Renal cortex interstitium (tissue), 11 donors: ENCODE results near the gene CHAF1A. TPM values are rescaled to one million over a fixed set of nuclear protein-coding genes. Genes with fewer than 3 reads are reported as not detected.

ENCODE experiments used
- DNase-seq, 11 donors: peaks; one replicate each; pipeline ENCODE4 v3.0.0-alpha.2; 2013; ENCODE audit warnings: low read depth in 9 of 11, low spot score in 4 of 11; ENCODE audit errors: extremely low read depth in 1 of 11
- polyA plus RNA-seq, 3 donors: library from polyadenylated mRNA; unstranded; fragments of 120-200 nt; gene quantifications; one replicate each; pipeline ENCODE4 v1.2.1, GENCODE V29; 2013; ENCODE audit not compliant: insufficient read length in 3 of 3

The CHAF1A gene
- polyA plus RNA-seq, 3 donors: 20.5 to 27.9 (median 24.2) TPM

DNA sequence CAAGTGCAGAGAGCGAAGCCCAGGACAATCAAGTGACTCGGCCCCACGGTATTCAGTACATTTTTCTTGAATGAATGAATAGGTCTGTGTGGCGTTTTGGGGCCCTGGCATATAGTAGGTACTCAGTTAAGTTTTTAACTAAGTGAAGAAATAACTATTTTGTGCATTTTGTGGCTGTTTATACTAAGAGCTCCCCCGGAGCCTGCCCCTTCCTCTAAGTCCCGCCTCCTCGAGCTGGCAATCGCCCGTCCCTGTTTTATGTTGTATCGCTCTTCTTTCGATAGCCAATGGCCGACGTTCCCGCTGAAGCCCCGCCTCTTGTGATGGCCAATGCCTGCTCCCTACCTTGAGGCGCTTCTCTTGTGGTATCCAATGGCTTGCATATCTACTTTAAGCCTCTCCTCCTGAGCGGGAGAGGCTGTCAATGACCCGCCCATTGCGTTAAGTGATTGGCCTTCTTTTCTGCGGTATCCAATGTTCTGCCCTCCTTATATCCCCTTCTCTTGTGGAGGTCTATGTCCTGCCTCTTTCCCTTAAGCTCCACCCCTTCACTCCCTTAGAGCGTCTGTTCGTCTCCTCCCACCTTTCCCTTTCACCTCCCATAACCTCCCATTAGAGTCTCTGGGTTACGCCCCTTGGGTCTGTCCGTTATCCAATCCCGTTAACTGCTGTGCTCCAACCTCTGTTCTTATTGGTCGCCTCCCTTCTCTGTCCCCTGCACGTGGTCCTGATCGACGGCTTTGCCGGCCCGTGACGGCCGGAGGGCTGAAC lies 69.1 kb downstream of the CHAF1A start:
- DNase-seq: peak; percentile 99 to 100 (median 100)

DNA sequence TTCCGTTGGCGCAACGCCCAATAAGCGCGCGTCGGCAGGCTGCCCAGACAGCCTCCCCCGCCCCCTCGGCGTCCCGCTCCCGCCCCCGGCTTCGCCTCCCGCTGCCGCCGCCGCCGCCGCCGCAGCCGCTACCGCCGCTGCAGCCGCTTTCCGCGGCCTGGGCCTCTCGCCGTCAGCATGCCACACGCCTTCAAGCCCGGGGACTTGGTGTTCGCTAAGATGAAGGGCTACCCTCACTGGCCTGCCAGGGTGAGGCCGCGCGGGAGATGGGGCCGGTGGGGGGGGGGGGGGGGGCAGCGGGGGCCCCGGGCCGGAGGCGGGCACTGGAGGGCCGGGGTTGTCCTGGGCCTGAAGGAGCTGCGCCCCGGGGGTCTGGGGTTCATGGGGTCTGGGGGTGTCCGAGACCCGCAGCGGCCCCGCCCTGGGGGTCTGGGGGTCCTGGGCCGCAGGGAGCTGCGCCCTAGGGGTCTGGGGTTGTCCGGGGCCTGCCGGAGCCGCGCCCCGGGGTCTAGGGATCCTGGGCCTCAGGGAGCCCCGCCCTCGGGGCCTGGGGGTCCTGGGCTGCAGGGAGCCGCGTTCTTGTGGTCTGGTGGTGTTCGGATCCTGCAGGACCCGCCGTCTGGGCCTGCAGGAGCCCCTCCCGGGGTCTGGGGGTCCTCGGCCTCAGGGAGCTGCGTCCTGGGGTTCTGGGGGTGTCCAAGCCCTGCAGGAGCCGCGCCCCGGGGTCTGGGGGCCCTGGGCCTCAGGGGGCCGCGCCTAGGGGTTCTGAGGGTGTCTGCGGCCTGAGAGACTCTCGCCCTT lies 69.9 kb downstream of the CHAF1A start, which contains the start of gene HDGFL2:
Gene HDGFL2 (plus strand): TSS at position 124 of the 801 bp plus-strand sequence. CDS start 54 bp downstream, at position 178.
- no peak for DNase-seq

GRCh38 chr19:4473011-4473762 lies 70.7 kb downstream of the CHAF1A start:
- no peak for DNase-seq

DNA sequence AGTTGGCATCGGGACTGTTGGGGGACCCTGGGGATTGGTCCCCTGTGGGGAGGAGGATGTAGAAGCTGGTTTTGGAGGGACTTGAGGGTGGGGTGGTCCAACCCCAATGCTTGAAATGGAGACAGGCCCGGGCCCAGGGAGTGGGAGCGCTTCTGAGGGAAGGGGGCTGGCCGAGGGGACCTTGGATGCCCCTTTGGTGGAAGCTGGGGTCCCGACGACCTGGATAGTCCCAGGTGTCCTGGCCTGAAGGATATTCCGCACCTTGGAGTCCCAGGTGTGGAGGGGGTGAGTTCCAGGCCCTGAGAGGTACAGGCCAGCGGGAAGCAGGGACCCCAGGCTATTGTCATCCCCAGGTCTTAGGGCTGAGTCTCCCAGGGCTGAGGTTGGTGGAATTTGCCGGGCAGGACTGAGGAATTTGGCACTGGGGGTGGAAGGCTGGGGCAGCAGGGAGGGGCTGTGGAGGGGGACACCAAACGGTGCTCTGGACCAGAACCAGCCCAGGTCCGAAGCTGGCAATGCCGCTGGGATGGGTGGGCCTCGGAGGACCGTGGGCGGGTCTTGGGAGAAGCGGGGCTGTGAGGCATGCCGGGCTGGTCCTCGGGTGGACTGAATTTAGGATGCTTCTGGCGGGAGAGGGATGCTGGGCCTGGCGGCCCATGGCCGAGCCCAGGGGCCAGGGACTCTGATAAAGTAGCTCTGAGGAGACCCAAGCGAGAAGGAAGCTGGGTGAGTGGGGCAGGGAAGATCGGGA lies 71.5 kb downstream of the CHAF1A start:
- no peak for DNase-seq

DNA sequence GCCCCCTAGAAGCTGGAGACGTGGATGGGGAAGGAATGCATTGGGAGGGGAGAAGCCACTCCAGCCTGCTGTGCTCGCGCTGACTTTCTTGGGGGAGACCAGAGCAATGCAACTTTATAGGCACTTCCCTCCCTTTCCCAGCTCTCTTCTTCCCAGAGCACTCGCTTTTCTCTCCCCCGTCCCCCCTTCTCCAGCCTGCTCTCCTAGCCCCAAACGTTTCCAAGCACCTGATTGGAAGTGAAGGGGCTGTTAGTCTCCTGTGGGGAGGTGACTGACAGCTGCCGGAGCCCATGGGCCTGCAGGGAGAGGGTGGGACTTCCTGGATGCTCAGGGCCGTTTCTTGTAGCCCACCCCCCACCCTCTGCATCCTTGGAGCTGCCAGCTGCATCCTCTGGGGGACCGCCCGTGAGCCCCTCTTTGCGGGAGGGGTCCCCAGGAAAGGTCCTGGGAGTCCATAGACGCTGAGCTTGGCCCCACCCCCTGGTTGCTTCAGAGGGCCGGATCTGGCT lies 72.1 kb downstream of the CHAF1A start:
- peak in 7 of 11 donors; percentile 43 to 62 (median 53) for DNase-seq

DNA sequence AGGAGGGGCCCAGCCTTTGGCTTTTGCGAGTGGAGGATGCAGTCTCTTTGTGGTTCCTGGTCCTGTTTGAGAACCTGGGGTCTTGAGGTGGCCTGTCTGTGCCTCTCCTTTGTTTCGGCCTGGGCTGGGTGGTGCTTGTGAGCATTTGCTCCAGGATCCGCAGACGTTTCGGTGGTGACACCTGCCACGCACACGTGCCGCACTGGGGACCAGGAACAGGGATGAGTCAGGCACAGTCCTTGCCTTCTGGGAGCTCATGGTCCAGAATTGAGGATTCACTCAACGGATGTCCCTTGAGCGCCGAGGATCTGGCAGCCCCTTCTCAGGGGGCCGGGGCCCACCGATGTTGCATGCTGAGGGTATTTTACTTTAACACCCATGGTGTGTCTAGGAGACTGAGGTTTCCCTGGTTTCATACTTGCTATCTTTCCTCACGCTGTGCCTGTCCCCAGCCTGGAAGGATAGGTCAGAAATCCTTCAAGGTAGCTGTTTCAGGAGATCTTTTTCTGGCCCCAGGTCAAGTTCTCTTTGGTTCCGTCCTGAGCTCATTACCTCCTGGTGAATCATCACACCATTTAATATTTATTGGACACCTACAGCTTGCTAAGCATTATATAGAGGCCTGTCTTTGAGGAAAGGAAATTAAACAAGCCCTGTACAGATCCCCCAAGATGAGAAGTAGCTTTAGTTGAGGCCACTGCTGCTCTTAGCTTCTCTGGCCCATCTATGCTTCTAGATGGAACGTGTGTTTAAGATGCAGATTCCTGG lies 74.8 kb downstream of the CHAF1A start:
- DNase-seq: no peak

DNA sequence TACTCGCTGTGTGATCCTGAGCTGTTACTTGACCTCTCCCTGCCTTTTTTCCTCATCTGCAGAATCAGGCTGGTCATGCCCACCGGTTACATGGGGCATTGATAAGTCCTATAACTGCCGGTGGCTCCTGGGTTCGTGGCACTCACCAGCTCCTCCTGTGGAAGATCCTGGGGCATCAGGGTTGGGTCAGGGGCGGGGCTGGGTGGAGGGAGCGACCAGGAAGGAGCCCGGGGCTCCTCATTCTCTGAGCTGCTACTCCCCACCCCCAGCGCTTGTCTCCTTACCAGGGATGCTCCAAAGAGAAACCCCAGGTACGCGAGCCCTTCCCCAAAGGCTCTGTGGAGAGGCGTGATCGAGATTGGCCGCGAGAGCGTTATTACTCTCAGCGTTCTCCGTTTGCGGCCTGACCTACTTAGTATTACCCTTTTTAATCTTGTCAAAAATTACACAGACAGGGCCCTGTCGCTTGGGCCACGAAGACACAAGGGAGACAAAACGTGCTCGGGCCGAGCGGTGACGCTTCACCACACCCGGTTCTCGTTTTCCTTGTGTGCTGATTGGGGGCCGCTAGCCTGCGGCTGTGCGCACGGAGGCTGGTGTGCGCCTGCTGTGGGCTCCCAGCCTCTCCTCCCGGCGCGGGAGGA lies 80.4 kb downstream of the CHAF1A start:
- no peak for DNase-seq

GRCh38 chr19:4483385-4483784 lies 80.9 kb downstream of the CHAF1A start:
- no peak for DNase-seq

DNA sequence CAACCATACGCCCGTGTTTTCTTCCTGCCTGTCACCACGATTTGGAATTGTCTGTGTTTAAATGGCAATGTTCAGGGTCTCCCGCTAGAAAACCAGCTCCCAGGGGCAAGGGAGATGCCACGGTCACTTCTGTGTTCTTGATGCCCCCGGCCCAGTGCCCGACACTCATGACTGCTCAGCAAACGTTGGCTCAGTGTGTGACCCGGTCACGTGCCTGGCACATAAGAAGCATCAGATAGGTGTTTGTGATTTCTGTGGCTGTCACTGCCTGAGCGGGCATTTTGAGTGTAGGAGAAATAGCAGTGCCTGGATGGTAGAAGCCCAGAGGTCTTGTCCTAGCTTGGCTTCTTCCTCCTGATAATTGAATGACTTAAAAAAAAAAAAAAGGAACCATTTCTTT lies 85.1 kb downstream of the CHAF1A start:
- DNase-seq: no peak

GRCh38 chr19:4488496-4488895 lies 86.1 kb downstream of the CHAF1A start:
- DNase-seq: no peak

- no peak for DNase-seq
Observed at GRCh38 chr19:4491446-4491845, 89.0 kb downstream of the CHAF1A start.

DNA sequence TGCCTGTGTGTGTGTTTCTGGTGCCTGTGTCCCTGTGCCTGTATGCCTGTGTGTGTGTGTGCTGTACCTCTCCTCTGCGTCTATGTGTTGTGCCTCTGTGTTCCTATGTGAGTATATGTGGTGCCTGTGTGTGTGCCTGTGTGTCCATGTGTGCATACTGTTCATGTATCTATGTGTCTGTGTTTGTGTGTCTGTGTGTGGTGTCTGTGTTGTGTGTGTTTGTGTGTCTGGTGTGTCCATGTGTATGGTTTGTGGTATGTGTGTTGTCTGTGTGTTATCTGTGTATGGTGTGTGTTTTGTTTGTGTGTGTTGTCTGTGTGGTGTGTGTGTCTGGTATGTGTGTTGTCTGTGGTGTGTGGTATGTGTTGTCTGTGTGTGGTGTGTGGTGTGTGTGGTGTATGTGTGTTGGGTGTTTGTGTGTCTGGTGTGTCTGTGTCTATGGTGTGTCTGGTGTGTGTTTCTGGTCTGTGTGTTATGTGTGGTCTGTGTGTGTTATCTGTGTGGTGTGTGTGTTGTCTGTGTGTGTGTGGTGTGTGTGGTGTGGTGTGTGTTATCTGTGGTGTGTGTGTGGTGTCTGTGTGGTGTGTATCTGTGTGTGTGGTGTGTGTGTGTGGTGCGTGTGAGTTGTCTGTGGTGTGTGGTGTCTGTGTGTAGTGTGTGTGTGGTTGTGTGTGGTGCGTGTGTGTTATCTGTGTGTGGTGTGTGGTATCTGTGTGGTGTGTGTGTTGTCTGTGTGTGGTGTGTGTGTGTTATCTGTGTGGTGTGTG lies 90.1 kb downstream of the CHAF1A start:
- no peak for DNase-seq

Other genes with a start within 250 kb of the CHAF1A start
- 1 to 10 TPM in 1 of 3 donors, under 1 TPM in 2; 0.56 to 1.2 (median 0.95) TPM for gene CREB3L3, start 249.0 kb upstream of the CHAF1A start, polyA plus RNA-seq
- gene SIRT6, start 220.1 kb upstream of the CHAF1A start, polyA plus RNA-seq: 10 to 100 TPM; 17.1 to 28.6 (median 21.7) TPM
- gene ANKRD24, start 220.0 kb upstream of the CHAF1A start, polyA plus RNA-seq: 1 to 10 TPM in 2 of 3 donors, under 1 TPM in 1; 0.79 to 2.3 (median 1.1) TPM
- under 1 TPM; 0.36 to 0.82 (median 0.54) TPM for gene EBI3, start 173.1 kb upstream of the CHAF1A start, polyA plus RNA-seq
- gene YJU2, start 155.6 kb upstream of the CHAF1A start, polyA plus RNA-seq: 10 to 100 TPM; 19.5 to 26.6 (median 21.4) TPM
- gene SHD, start 123.4 kb upstream of the CHAF1A start, polyA plus RNA-seq: 1 to 10 TPM; 1.5 to 3.5 (median 3.0) TPM
- gene TMIGD2, start 100.3 kb upstream of the CHAF1A start, polyA plus RNA-seq: under 1 TPM; 0.22 to 0.39 (median 0.38) TPM
- gene FSD1, start 98.0 kb upstream of the CHAF1A start, polyA plus RNA-seq: 1 to 10 TPM; 5.6 to 8.7 (median 6.9) TPM
- gene STAP2, start 63.8 kb upstream of the CHAF1A start, polyA plus RNA-seq: 10 to 100 TPM; 23.8 to 37.6 (median 28.7) TPM
- gene MPND, start 59.1 kb upstream of the CHAF1A start, polyA plus RNA-seq: 10 to 100 TPM; 21.3 to 31.4 (median 26.0) TPM
- gene SH3GL1, start 2.1 kb upstream of the CHAF1A start, polyA plus RNA-seq: 10 to 100 TPM; 54.5 to 80.5 (median 73.3) TPM
- gene UBXN6, start 55.2 kb downstream of the CHAF1A start, polyA plus RNA-seq: 100 to 1,000 TPM in 1 of 3 donors, 10 to 100 TPM in 2; 84.9 to 107 (median 99.6) TPM
- 10 to 100 TPM; 54.9 to 90.9 (median 85.5) TPM for gene HDGFL2, start 69.7 kb downstream of the CHAF1A start, polyA plus RNA-seq
- gene PLIN4, start 115.8 kb downstream of the CHAF1A start, polyA plus RNA-seq: 1 to 10 TPM in 2 of 3 donors, under 1 TPM in 1; 0.70 to 1.5 (median 1.5) TPM
- gene PLIN5, start 132.6 kb downstream of the CHAF1A start, polyA plus RNA-seq: 1 to 10 TPM; 2.1 to 8.2 (median 3.9) TPM
- gene LRG1, start 137.4 kb downstream of the CHAF1A start, polyA plus RNA-seq: under 1 TPM; 0.64 to 0.75 (median 0.65) TPM
- 1 to 10 TPM; 1.6 to 3.7 (median 3.2) TPM for gene SEMA6B, start 157.0 kb downstream of the CHAF1A start, polyA plus RNA-seq
- gene TNFAIP8L1, start 236.9 kb downstream of the CHAF1A start, polyA plus RNA-seq: 10 to 100 TPM; 13.2 to 13.9 (median 13.5) TPM